Endothelial cell of umbilical vein (primary cell): ENCODE results near the gene IFIT5. TPM values are rescaled to one million over a fixed set of nuclear protein-coding genes. Genes with fewer than 3 reads are reported as not detected.

Experiments used
- BruUV-seq: library from RNA; stranded (reverse); fragments of 400-500 nt; replicated peaks from 2 replicates; lab custom pipeline; 2021; lab: Mats Ljungman, UMichigan
- CTCF ChIA-PET: fragments of 300-600, 350-600 bp; sonication (Branson Sonifier 250); formaldehyde crosslinking; loops from one replicate; lab custom pipeline; 2021; ENCODE audit warnings: antibody characterized with exemption, inconsistent platforms; lab: Charles Lee
- POLR2A ChIA-PET: fragments of 300-600, 350-600 bp; sonication (Branson Sonifier 250); formaldehyde crosslinking; loops from one replicate; lab custom pipeline; 2021; ENCODE audit warnings: antibody characterized with exemption, inconsistent platforms; lab: Charles Lee
- DNase-seq: peaks from one replicate; pipeline ENCODE4 v3.0.0-alpha.2; 2011; ENCODE audit warnings: low read depth, low spot score
- FAIRE-seq: peaks from 2 replicates; lab custom pipeline; 2011; peaks lifted over from hg19 to GRCh38; lab: Jason Lieb, UNC
- H2AFZ ChIP-seq: 2 replicates; pipeline ENCODE4 v1.6.0; 2012; ENCODE audit warnings: low read depth, low read length, control low read depth, inconsistent platforms
- H3K27ac ChIP-seq: 2 replicates; pipeline ENCODE4 v1.5.1; 2011; ENCODE audit warnings: low read depth, mild to moderate bottlenecking, control low read depth, low read length, moderate library complexity; ENCODE audit not compliant: insufficient read depth
- H3K27me3 ChIP-seq, 2 experiments: 2 replicates each; pipeline versions ENCODE4 v1.6.0 to v1.6.1; 2011; ENCODE audit warnings: low read length in 2 of 2, mixed read lengths in 1 of 2; ENCODE audit not compliant: control insufficient read depth in 2 of 2, insufficient read depth in 2 of 2
- H3K36me3 ChIP-seq, 2 experiments: 2 replicates in 1 of 2; 3 replicates in 1 of 2; pipeline ENCODE4 v1.5.1; 2011; ENCODE audit warnings: low read length in 2 of 2, mild to moderate bottlenecking in 1 of 2, moderate library complexity in 1 of 2; ENCODE audit not compliant: control insufficient read depth in 2 of 2, insufficient read depth in 2 of 2; ENCODE audit errors: extremely low read depth in 1 of 2
- H3K4me1 ChIP-seq: 3 replicates; pipeline ENCODE4 v1.5.1; 2011; ENCODE audit warnings: mild to moderate bottlenecking, low read length; ENCODE audit not compliant: control insufficient read depth, insufficient read depth; ENCODE audit errors: extremely low read depth
- H3K4me2 ChIP-seq: 2 replicates; pipeline ENCODE4 v1.6.1; 2011; ENCODE audit warnings: low read length, control low read depth, mixed read lengths; ENCODE audit not compliant: insufficient read depth
- H3K4me3 ChIP-seq, 3 experiments: fragments of 200-600 bp in 1 of 3; sonication (generic), shearing (Covaris generic) in 1 of 3; replicated peaks in 1 of 3; 2 replicates each; pipeline ENCODE4 v1.5.1; 2011 to 2016; ENCODE audit warnings: control low read depth in 3 of 3, low read length in 3 of 3, mild to moderate bottlenecking in 2 of 3, inconsistent platforms in 1 of 3, low read depth in 1 of 3, moderate library complexity in 1 of 3; ENCODE audit not compliant: insufficient read depth in 1 of 3
- H3K79me2 ChIP-seq: 2 replicates; pipeline ENCODE4 v1.6.0; 2012; ENCODE audit warnings: low read length, inconsistent platforms; ENCODE audit not compliant: control insufficient read depth, insufficient read depth
- H3K9ac ChIP-seq: replicated peaks from 2 replicates; pipeline ENCODE3; 2011; ENCODE audit warnings: low read length, control low read depth; ENCODE audit not compliant: insufficient read depth; ENCODE audit errors: extremely low read depth
- H3K9me1 ChIP-seq: replicated peaks from 3 replicates; pipeline ENCODE4 v1.6.0; 2011; ENCODE audit warnings: mild to moderate bottlenecking, low read length; ENCODE audit not compliant: control insufficient read depth, insufficient read depth; ENCODE audit errors: extremely low read depth
- H3K9me3 ChIP-seq: replicated peaks from 2 replicates; pipeline ENCODE4 v1.5.1; 2012; ENCODE audit warnings: low read length, inconsistent platforms; ENCODE audit not compliant: control insufficient read depth, insufficient read depth
- H4K20me1 ChIP-seq: replicated peaks from 2 replicates; pipeline ENCODE3; 2011; ENCODE audit warnings: mild to moderate bottlenecking, low read length; ENCODE audit not compliant: control insufficient read depth, insufficient read depth; ENCODE audit errors: extremely low read depth
- CTCF ChIP-seq, 2 donors: IDR thresholded peaks; 1 replicate in 1 of 2; 2 replicates in 1 of 2; pipeline ENCODE4 v1.5.1; 2011; ENCODE audit warnings: low read length in 2 of 2, mild to moderate bottlenecking in 2 of 2, moderate library complexity in 2 of 2, control low read depth in 1 of 2, inconsistent platforms in 1 of 2, low read depth in 1 of 2; ENCODE audit not compliant: insufficient read depth in 1 of 2; ENCODE audit errors: extremely low read depth in 1 of 2
- FOS ChIP-seq: IDR thresholded peaks from 2 replicates; pipeline ENCODE4 v1.6.1; 2011; ENCODE audit warnings: mild to moderate bottlenecking, low read length, moderate library complexity, borderline replicate concordance; ENCODE audit not compliant: insufficient read depth
- MAX ChIP-seq: IDR thresholded peaks from 2 replicates; pipeline ENCODE4 v1.6.1; 2011; ENCODE audit not compliant: insufficient read depth, insufficient read length
- POLR2AphosphoS5 ChIP-seq: IDR thresholded peaks from 2 replicates; pipeline ENCODE4 v1.6.1; 2012; ENCODE audit warnings: low read depth, mild to moderate bottlenecking, control low read depth, low read length, moderate library complexity; ENCODE audit not compliant: insufficient read depth
- dilution Hi-C: fragments of 300-500 bp; cut with MboI; formaldehyde crosslinking; loops from one replicate; pipeline ENCODE4 v1.15.0; 2019; ENCODE audit warnings: low sequenced_read_pairs; ENCODE audit not compliant: extremely low pct_ligation_motif_present
- intact Hi-C: fragments of 100-400 bp; cut with micrococcal nuclease; formaldehyde crosslinking; loops from one replicate; pipeline ENCODE4 v1.10.0; 2022
- polyA plus RNA-seq, 4 experiments: library from polyadenylated mRNA; depleted of rRNA in 3 of 4; stranded (reverse) in 3 of 4; unstranded in 1 of 4; fragments of >200 nt; gene quantifications; 2 replicates each; pipeline versions ENCODE4 v1.2.1 to v1.2.3, GENCODE V29; 2011 to 2012; ENCODE audit warnings: missing spikeins in 1 of 4
- total RNA-seq: library from RNA; stranded (reverse); gene quantifications from 2 replicates; pipeline ENCODE4 v1.2.3, GENCODE V29; 2021

IFIT5 gene
- total and polyA plus RNA-seq, 2 donors (not counting 3 experiments of a cell fraction or from before 2014, with no cell fraction given), result 1.0 to 3.2 TPM

- Histone ChIP-seq H3K27ac (no peak overlapping the region), H3K27me3 (no peaks in the 10 kb centered on the region), H2AFZ (no peak overlapping the region), H3K36me3 (no peaks in the 10 kb centered on the region), H3K9me3 (no peaks in the 10 kb centered on the region), H3K9me1 (no peaks in the 10 kb centered on the region), H3K4me3 (no peak overlapping the region), H3K4me2 (no peak overlapping the region), H3K79me2 (no peaks in the 10 kb centered on the region), H3K4me1 (no peaks in the 10 kb centered on the region), H4K20me1 (no peaks in the 10 kb centered on the region), H3K9ac (no peak overlapping the region)
- CTCF ChIA-PET, result interaction anchor here (1.1 to 2.5 kb wide), 6 partner anchors 15 to 282 kb away, joined by 3 to 8 read pairs (median 5); partner anchors contain the start of gene KIF20B
- POLR2A ChIA-PET, result no interaction called here
- intact Hi-C loops (no loop called here), dilution Hi-C loops (no loop called here)
- TF ChIP-seq CTCF (IDR thresholded peaks at IDR 0.05; ENCODE audit: extremely low read depth in 1 of 2, insufficient read depth in 1 of 2, low read depth in 1 of 2, low read length in 2 of 2) (peak in 1 of 2 donors; percentile 6), POLR2AphosphoS5 (no peak)
- DNase-seq (no peak), FAIRE-seq (no peak)
- no TSS peak for BruUV-seq
Measured at GRCh38 chr10:89419548-89419947, 5.2 kb downstream of the IFIT5 start.

DNA sequence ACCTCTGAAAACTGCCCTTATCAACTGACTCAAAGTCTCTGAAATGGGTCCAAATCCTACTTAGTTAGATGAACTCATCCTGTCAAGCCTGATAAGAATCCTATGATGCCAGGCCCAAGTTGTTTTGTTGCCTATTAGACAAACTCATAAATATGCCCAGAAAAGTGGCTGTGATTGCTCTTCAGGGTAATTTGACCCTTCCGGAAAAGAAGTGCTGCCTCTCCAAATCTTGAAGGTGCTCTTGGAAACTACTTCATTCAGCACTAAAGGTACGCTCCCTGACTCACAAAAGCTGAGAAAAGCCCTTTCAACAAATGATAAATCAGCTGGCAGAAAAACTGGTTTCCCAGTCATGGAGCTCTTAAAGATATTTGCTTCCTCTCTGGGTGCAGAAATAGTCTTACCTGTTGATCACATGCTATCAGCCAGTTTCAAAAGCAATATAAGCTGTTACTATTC is 6.7 kb downstream of the IFIT5 start:
- dilution Hi-C loops, result no loop called here
- Histone ChIP-seq H3K9me1 (no peaks in the 10 kb centered on the region), H3K9ac (no peak overlapping the region), H2AFZ (no peak overlapping the region), H3K36me3 (no peaks in the 10 kb centered on the region), H3K79me2 (no peaks in the 10 kb centered on the region), H3K9me3 (no peaks in the 10 kb centered on the region), H3K4me3 (no peak overlapping the region), H3K4me1 (no peaks in the 10 kb centered on the region), H3K27ac (no peak overlapping the region), H4K20me1 (no peaks in the 10 kb centered on the region), H3K4me2 (no peak overlapping the region), H3K27me3 (no peaks in the 10 kb centered on the region)
- BruUV-seq, result no TSS peak
- DNase-seq (no peak), FAIRE-seq (no peak)
- TF ChIP-seq FOS (no peak), CTCF (IDR thresholded peaks at IDR 0.05; ENCODE audit: extremely low read depth in 1 of 2, insufficient read depth in 1 of 2, low read depth in 1 of 2, low read length in 2 of 2) (no peak), POLR2AphosphoS5 (no peak), MAX (no peak)
- intact Hi-C loops, result no loop called here
- CTCF ChIA-PET, result interaction anchor here (1.4 kb wide), 1 partner anchor 14 kb away, joined by 3 read pairs; no protein-coding TSS in a partner anchor
- POLR2A ChIA-PET, result no interaction called here
